ENCODE data around the gene PBX1.

Gene PBX1

DNA sequence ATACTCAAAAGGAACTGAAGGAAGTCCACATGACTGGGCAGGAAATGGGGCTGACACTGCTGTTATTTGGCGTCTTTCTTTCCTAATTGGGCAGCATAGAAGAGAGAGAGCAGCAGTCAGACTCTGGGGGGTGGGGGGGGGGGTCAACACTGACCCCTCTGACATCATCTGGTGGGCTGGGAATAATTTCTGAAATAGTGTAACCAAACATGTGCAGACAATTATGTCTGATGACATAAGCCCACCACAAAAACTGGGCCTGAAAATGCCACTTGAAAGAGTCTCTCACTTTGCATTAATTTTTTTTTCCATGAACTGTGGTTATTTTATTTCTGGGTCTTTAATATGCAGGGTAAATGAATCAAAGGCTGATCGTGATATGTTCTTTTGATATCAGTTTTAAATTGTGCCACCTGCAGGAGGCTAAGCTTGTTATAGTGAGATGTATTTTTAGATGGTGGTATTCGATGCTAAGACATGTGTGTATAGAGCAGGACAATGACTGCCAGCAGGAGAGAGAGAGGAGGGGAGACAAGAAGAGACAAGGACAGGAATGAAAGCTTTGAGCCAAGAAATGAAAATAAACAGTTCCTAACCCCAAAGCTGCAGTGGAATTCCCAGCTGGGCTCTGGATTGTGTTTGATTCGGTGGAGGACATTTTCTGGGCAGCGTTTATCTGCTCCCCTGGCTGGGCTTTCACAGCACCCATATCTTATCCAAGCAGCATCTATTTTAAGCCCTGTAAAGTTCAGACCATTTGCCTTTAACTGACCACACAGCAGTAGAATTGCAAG lies 264.7 kb downstream of the PBX1 start:
- Histone ChIP-seq H3K36me3 (no peaks in the 10 kb centered on the region), H3K4me1 (ENCODE audit: control insufficient read depth in 1 of 2, insufficient read depth in 1 of 2, low read depth in 1 of 2, low read length in 1 of 2) (no peaks in the 10 kb centered on the region), H3K4me3 (ENCODE audit: low read depth in 1 of 2, low read length in 1 of 2) (no peak overlapping the region), H3K27me3 (no peaks in the 10 kb centered on the region), H3K9me3 (no peaks in the 10 kb centered on the region), H3K27ac (no peak overlapping the region)
- no peak for TF ChIP-seq CTCF (IDR thresholded peaks at IDR 0.05)

GRCh38 chr1:164824542-164824941 lies 265.6 kb downstream of the PBX1 start:
- Histone ChIP-seq H3K27ac (no peak overlapping the region), H3K9me3 (no peaks in the 10 kb centered on the region), H3K36me3 (no peaks in the 10 kb centered on the region), H3K27me3 (no peaks in the 10 kb centered on the region), H3K4me1 (ENCODE audit: control insufficient read depth in 1 of 2, insufficient read depth in 1 of 2, low read depth in 1 of 2, low read length in 1 of 2) (no peaks in the 10 kb centered on the region), H3K4me3 (ENCODE audit: low read depth in 1 of 2, low read length in 1 of 2) (no peak overlapping the region)
- no peak for TF ChIP-seq CTCF (IDR thresholded peaks at IDR 0.05)

DNA sequence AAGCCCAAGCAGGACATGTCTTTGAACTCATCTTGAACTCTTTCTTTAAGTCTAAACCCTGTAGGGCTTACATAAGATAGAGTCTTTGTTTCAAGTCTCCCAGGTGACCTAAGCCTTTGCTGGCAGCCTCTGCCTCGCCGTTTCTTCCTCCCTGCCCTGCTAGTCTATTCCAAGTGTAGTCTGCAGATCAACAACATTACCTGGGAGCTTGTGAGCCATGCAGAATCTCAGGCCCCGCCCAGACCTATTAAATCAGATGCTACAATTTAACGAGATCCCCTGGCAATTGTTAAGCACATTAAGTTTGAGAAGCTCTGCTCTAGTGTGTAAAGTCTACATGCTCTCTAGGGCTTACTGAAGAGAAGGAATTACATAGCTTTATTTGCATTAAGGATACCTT lies 271.6 kb downstream of the PBX1 start:
- H3K4me1 ChIP-seq (ENCODE audit: control insufficient read depth in 1 of 2, insufficient read depth in 1 of 2, low read depth in 1 of 2, low read length in 1 of 2): no peaks in the 10 kb centered on the region
- H3K4me3 ChIP-seq (ENCODE audit: low read depth in 1 of 2, low read length in 1 of 2): no peak overlapping the region
- H3K9me3 ChIP-seq: no peaks in the 10 kb centered on the region
- no peaks in the 10 kb centered on the region for H3K36me3 ChIP-seq
- H3K27me3 ChIP-seq: no peaks in the 10 kb centered on the region
- no peak overlapping the region for H3K27ac ChIP-seq
- TF ChIP-seq CTCF (IDR thresholded peaks at IDR 0.05): no peak

- Histone ChIP-seq H3K27ac (no peak overlapping the region), H3K36me3 (no peaks in the 10 kb centered on the region), H3K27me3 (no peaks in the 10 kb centered on the region), H3K9me3 (no peaks in the 10 kb centered on the region), H3K4me3 (ENCODE audit: low read depth in 1 of 2, low read length in 1 of 2) (no peak overlapping the region), H3K4me1 (ENCODE audit: control insufficient read depth in 1 of 2, insufficient read depth in 1 of 2, low read depth in 1 of 2, low read length in 1 of 2) (no peaks in the 10 kb centered on the region)
- no peak for TF ChIP-seq CTCF (IDR thresholded peaks at IDR 0.05)
These were observed 275.7 kb downstream of the PBX1 start for GRCh38 chr1:164834641-164835040.

DNA sequence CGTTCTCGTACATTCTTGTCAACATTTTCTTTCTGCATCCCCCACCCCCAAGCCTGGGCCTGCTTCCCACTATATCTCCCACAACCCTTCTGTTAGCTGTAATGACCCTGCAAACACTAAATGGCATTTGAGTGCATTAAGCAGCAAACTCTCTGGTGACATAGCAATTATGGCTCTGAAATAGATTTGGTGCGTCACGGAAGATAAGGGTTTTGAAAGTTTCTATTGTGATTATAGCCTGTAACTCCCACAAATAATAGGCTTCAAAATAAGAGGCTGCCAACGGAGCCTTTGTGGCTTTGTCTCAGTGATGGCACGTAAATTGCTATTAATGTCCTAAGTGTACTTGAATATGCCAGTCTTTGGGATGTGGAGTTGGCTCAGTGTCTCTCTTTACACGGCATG lies 277.6 kb downstream of the PBX1 start:
- Histone ChIP-seq H3K4me3 (ENCODE audit: low read depth in 1 of 2, low read length in 1 of 2) (no peak overlapping the region), H3K36me3 (no peaks in the 10 kb centered on the region), H3K27me3 (no peaks in the 10 kb centered on the region), H3K4me1 (ENCODE audit: control insufficient read depth in 1 of 2, insufficient read depth in 1 of 2, low read depth in 1 of 2, low read length in 1 of 2) (no peaks in the 10 kb centered on the region), H3K27ac (no peak overlapping the region), H3K9me3 (no peaks in the 10 kb centered on the region)
- no peak for TF ChIP-seq CTCF (IDR thresholded peaks at IDR 0.05)

All from neutrophil (primary cell).